HG02870 (cell line): ENCODE results near the gene ELN.
A peak's percentile ranks its signal among the peaks of the same experiment; 100 is the strongest.

Experiments used
- ATAC-seq: cut with Tn5 transposase; IDR thresholded peaks from one replicate; pipeline ENCODE4 v1.9.1; 2021; ENCODE audit warnings: mild to moderate bottlenecking, moderate library complexity; ENCODE audit not compliant: unreplicated experiment

Gene ELN

DNA sequence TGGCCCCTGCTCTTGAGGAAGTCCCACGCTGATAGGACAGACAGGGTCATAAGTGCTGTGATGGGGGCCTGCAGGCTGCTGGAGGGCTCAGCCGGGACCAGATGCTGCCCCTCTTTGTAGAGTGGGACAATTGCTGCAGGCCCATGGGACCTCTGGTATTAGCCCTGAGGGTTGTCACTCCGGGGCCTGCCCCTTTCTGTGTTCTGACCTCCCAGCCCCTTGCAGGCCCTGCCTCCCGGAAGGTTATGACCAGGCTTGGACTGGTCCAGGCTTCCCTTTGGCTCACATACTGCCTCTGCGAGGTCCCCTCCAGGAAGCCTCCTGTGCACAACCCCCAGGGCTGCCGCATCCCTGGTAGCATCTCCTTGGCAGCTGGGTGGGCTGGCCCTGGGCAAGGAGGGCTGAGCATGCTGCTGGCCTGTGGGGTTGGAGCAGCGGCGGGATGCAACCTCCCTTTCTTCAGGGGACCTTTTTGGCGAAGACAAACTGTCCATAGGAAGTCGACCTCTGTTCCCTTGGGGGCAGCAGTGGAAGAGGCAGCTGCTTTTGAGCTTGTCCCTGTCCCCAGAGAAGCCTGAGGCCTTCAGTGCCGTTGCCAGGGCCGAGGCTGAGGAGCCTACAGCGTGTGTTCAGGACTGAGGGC is 64.5 kb downstream of the ELN start:
- no peak for ATAC-seq

DNA sequence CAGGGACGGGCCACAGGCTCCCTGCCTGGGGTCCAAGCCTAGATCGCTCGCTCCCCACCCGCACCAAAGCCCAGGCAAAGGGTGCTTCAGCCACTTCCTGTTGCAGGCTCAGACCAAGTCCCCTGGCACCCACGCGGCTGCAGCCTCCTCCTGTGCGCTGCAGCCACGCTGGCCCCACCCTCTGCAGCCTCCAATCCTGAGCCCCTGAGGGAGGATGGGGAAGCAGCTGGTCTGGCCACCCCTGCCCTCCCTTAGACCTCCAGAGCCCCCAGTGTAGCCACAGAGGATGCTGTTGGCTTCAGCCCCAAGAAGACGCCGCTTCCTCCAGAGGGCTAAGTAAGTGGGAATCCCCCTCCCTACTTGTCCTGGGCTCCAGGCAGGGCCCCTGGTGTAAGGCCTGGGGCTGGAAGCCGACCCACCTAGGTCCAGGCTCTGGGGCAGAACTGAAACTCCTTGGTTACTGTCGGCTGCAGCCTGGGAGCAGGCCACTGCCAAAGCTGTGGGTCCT is 65.0 kb downstream of the ELN start:
- peak; percentile 48 for ATAC-seq

DNA sequence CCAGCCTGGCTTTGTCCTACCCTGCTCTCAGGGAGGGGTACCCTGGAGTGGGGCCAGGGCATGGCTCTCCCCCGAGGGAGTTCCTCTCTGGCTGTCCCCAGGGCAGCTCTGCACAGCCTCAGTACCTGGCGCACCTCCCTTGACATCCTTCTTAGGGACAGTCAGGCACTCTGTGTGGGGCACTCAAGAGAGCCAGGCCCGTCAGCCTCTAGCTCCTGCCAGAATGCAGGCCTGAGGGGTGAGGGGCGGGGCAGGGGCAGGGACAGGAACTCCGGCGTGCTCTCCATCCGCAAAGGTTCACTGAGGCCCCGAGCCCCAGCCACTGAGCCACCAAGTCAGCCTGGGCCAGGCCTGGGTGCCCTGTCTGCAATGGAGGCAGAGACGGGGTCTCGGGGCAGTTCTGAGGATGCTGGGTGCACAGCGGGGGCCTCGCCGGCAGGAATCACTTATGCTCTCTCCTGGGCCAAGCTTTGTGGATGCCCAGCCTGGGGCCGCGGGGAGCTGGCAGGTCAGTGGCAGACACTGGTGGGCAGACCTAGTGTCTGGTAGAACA is 65.8 kb downstream of the ELN start:
- ATAC-seq = peak; percentile 10

DNA sequence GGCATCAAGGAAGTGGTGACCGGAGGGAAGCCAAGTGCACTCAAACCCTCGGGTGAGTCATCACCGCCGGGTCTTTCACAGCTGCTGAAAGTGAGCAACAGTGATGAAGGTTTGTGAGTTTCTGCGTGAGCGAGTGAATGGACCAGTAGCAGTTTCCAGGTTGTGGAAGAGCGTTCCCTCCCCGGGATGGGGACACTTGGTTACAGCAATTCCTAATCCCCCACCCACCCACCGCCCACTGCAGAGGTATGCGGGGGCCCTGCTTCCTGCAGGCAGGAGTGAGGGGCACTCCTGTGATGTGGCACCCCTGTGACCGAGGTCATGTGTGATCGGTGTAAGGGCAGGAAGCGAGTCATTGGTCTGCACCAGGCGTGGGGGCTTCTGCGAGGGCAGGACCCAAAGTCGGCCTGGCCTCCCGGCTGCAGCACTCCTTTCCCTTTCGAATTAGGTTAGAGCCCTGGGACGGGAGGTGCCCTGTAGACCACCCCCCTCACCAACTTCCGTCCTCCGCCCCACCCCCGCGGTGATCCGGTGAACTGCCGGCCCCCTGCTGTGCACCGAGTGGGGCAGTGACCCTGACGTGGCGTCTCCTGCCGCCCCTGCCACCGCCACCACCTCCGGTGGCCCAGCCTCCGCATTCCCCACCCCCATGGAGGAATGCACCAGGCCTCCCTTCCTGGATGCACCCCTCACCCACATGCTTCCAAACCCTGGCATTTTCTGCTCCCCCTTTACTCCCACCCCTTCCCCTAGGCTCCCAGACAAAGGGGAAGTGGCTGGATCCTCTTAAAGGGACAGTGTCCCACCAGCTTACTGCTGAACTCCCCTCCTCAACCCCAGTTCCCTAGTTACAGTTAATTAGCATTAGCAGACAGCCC is 66.5 kb downstream of the ELN start:
- ATAC-seq = peak; percentile 42

DNA sequence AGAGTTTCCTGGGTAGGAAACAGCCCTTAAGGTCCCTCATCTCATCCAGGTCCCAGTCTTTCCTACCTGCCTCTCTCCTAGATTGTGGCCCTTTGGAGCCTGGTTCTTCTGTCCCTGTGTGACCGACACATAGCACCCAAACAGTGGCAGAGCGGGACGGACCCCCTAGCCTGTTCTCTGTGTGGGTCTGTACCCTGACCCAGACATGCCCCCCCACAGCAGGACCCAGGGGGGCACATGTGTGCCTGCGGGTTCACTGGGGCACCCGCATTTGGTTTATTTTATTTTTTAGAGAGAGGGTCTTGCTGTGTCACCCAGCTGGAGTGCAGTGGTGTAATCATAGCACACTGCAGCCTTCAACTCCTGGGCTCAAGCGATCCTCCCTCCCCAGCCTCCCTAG is 67.2 kb downstream of the ELN start:
- ATAC-seq = no peak

DNA sequence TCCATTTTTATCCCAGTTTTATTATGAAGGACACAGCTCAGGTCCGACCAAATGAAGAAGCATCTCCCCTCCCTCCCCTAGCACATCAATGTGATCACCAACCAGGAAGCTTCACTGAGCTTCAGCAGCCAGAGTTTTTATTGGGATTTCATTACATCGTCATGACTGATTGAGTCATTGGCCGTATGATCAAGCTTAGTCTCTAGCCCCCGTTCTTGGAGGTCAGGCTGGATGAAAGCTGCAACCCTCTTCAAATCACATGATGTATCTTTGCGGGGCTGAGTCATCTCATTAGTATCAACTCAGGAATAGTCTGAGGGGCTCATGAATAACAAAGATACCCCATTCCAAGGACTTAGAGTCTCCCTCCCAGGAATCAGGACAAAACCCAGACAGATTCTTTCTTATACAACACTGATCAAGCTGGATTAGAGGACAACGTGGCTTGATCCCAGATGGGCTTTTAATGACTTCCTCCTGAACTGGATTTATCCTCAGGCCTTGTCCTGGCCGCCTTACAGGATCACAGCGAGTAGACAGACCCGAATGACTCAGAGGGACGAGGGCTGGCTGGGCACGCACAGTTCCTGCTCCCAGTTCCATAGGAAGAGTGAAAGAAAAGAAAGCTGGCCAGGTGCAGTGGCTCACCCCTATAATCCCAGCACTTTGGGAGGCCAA is 70.1 kb downstream of the ELN start:
- no peak for ATAC-seq

DNA sequence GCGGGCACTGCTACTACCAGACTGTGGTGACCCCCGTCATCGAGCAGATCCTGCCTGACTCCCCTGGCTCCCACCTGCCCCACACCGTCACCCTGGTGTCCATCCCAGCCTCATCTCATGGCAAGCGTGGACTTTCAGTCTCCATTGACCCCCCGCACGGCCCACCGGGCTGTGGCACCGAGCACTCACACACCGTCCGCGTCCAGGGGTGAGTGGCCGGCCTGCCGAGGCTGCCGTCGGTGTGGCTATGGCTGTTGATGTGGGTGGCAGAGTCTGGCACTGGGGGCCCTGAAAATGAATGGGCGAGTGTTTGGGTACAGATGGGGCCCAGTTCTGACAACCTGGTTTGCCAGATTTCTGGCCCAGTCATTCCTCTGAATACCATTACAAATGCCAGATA is 71.1 kb downstream of the ELN start:
- ATAC-seq = no peak

DNA sequence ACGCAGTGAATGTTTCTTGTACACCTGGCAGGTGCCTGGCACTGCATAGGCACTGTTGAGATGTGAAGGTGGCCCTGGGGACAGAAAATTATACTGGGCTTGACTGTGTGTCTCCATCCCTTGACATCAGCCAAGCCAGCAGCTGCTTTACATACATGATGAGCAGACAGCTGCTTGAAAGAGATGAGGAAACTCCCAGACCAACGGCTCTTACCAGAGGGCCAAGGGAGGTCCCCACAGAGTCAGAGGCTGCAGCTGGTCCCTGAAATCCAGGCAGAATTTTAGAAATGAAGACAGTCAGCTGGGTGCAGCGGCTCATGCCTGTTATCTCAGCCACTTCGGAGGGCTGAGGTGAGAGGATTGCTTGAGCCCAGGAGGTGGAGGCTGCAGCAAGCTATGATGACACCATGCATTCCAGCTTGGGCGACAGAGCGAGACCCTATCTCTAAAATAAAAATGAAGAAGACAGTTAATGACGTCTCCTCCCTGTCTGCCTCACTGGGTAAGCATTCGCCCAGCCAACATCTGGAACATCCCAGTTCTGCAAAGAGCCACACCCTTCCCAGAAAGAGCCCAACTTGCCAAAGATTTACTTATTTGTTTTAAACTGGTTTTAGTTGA is 73.2 kb downstream of the ELN start:
- ATAC-seq = peak; percentile 88

DNA sequence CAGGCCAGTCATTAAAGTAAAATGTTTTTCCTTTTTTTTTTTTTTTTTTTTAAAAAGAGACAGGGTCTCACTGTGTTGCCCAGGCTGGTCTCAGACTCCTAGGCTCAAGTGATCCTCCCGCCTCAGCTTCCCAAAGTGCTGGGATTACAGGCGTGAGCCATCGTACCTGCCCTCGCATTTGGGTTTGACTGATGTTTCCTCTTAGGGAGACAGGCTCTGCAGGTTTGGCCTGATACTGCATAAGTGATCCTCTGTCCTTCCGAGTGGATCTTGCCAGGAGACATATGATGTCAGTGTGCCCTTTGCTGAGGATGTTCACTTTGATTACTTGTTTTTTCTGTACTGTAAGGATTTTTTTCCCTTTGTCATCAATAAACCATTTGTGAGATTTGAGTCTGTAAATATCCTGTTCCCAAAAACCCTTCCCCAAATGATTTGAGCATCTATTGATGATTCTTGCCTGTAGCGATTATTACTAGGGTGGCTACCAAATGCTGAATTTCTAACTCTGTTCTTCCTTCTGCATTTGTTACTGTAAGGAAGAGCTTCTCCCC is 75.3 kb downstream of the ELN start:
- ATAC-seq = no peak

DNA sequence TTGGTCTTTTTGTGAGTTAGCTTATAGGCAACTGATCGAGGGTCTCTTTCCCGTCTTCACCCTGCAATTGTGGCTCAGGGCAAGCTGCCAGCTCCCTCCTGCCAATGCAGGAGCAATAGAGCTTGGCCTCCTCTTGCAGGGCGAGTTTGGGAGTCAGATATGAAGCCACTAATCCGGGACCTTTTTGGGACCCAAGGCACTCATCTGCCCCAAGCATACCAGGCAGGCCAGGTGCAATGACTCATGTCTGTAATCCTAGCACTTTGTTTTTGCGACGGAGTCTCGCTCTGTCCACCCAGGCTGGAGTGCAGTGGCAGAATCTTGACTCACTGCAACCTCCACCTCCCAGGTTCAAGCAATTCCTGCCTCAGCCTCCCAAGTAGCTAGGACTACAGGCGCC is 76.7 kb downstream of the ELN start:
- ATAC-seq = no peak

DNA sequence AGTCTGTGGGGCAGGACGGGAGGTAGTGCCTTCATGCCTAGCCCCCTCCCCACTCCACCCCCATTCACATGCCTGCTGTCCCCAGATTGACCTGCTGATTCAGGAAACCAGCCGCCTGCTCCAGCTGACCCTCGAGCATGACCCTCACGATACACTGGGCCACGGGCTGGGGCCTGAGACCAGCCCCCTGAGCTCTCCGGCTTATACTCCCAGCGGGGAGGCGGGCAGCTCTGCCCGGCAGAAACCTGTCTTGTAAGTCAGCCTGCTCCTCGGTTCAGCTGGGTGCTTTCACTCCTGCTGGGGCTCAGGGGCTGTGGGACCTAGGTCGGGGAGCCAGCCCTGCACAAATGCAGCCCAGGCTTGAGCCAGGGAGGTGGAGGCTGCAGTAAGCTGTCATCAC is 78.0 kb downstream of the ELN start:
- ATAC-seq = no peak

DNA sequence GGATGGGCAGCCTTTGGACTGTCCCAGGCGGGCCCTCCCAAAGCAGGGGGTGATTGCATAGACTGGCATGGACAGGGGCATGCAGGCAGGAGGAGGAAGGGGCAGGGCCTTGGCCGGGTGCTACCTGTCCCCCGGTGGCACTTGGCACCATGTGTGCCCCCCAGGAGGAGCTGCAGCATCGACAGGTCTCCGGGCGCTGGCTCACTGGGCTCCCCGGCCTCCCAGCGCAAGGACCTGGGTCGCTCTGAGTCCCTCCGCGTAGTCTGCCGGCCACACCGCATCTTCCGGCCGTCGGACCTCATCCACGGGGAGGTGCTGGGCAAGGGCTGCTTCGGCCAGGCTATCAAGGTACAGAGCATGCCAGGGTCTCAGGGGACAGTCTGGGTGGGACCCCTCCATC is 78.9 kb downstream of the ELN start:
- ATAC-seq = no peak

DNA sequence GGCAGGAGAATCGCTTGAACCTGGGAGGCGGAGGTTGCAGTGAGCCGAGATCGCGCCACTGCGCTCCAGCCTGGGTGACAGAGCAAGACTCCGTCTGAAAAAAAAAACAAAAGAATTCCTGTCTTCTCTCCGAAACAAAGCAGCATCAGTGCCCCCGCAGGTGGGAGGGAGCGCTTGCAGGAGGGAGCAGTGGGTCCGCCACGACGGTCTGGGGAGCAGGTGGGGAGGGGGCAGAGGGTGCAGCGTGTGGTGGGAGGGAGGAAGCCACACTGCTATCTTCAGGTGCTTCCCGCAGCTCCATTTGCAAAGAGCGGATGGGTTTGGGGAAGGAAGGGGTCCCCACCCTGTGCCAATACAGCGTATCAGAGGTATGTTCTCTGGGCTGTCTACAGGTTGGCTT is 87.4 kb downstream of the ELN start:
- ATAC-seq = no peak

DNA sequence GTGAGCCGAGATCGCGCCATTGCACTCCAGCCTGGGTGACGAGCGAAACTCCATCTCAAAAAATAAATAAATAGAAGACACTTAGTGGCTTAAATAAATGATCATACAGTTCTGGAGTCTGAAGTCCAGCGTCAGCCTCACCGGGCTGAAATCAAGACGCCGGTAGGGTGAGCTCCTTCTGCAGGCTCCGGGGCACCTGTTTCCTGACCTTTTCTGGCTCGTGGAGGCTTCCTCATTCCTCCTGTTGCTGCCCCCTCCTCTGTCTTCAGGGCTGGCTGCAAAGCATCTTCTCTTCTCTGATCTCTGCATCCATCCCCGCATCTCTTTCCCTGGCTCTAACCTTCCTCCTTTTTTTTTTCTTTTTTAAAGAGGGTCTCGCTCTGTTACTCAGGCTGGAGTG is 88.4 kb downstream of the ELN start:
- no peak for ATAC-seq
